ENCODE results near the gene AIFM2.
A peak's percentile ranks its signal among the peaks of the same experiment; 100 is the strongest.

DNA sequence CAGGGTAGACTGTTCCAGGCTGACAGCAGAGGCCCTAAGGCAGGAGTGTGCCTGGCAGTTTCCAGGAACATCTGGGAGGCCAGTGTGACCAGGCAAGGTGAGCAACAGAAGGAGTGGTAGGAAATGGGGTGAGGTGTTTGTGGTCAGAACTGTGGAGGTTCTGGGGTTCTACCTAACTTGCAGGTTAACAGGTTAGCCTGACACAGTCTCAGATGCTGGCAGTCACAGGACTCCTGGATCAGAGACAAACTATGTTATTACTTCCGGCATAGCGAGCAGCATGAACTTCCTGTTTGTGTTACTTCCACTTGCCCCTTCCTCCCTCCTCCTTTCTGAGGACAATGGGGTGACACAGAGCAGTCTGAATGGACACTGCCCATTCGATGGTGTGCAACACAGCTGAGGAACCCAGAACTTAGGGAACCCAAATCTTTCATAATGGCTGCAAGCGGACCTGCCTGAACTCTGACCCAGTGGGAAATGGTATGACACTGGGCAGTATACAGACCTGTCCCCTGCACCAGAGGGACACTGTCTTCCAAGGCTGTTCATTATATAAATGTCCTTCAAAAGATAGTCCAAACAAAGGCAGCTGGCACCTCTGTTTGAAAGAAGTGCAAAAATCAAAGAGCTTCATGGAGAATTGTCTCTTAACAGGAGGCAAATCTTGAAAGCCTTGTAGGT lies 41.6 kb upstream of the AIFM2 start:
- TF ChIP-seq TAF1 (conservative IDR thresholded peaks at IDR 0.05): no peak
- peak; percentile 27 to 44 for TF ChIP-seq GABPA (IDR thresholded peaks at IDR 0.05 in 1 of 2, conservative IDR thresholded peaks at IDR 0.05 in 1 of 2)
- no peak for TF ChIP-seq CTCF (IDR thresholded peaks at IDR 0.05; ENCODE audit: low read depth, low read length, missing input control)
- TF ChIP-seq SP1 (IDR thresholded peaks at IDR 0.05): no peak
- TF ChIP-seq MAX (IDR thresholded peaks at IDR 0.05): no peak
- no peak for TF ChIP-seq RXRA (IDR thresholded peaks at IDR 0.05)

Data from liver (tissue), 3 donors.